ENCODE measurements around the gene GUCY2D.

GUCY2D gene

DNA sequence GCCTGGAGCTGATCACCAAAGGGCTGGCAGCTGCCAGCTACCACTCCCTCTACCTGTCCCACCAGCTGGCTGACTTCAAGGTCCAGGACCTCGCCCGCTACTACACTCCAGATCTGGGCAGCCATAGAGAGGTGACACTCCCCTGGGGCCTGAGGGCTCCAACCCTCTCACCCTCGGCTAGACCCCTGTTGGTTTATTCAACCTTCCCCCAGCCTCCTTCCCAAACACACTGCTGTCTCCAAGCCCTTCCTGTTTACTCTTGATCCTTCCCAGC lies 67.1 kb downstream of the GUCY2D start:
- TF ChIP-seq, protein P1, sequence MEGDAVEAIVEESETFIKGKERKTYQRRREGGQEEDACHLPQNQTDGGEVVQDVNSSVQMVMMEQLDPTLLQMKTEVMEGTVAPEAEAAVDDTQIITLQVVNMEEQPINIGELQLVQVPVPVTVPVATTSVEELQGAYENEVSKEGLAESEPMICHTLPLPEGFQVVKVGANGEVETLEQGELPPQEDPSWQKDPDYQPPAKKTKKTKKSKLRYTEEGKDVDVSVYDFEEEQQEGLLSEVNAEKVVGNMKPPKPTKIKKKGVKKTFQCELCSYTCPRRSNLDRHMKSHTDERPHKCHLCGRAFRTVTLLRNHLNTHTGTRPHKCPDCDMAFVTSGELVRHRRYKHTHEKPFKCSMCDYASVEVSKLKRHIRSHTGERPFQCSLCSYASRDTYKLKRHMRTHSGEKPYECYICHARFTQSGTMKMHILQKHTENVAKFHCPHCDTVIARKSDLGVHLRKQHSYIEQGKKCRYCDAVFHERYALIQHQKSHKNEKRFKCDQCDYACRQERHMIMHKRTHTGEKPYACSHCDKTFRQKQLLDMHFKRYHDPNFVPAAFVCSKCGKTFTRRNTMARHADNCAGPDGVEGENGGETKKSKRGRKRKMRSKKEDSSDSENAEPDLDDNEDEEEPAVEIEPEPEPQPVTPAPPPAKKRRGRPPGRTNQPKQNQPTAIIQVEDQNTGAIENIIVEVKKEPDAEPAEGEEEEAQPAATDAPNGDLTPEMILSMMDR (IDR thresholded peaks at IDR 0.05; ENCODE audit: insufficient read depth, low read length, poor library complexity, severe bottlenecking) = no peak
- TF ChIP-seq EZH2phosphoT487 (conservative IDR thresholded peaks at IDR 0.05; ENCODE audit: low read length) = no peak
- no peak overlapping the region for H2AFZ ChIP-seq (ENCODE audit: low read depth, low read length, severe bottlenecking)
- H3K4me2 ChIP-seq (ENCODE audit: low read depth, low read length, poor library complexity, severe bottlenecking) = no peak overlapping the region
- no peak overlapping the region for H3K4me3 ChIP-seq (ENCODE audit: insufficient read depth, low read length, poor library complexity, severe bottlenecking)
- H3K9ac ChIP-seq (ENCODE audit: low read length) = no peak overlapping the region
- H3K27ac ChIP-seq (ENCODE audit: low read depth, low read length) = no peak overlapping the region
- no peaks in the 10 kb centered on the region for H4K20me1 ChIP-seq (ENCODE audit: low read depth, low read length)
- no peaks in the 10 kb centered on the region for H3K36me3 ChIP-seq (ENCODE audit: low read length)
- no peaks in the 10 kb centered on the region for H3K9me2 ChIP-seq (replicated peaks; ENCODE audit: insufficient read depth, low read length)
- no peaks in the 10 kb centered on the region for H3K9me3 ChIP-seq (ENCODE audit: insufficient read depth, low read length)
- no peaks in the 10 kb centered on the region for H3K79me2 ChIP-seq (ENCODE audit: insufficient read depth, low read length)
- H3F3A ChIP-seq (ENCODE audit: insufficient read depth) = no peaks in the 10 kb centered on the region
- no peaks in the 10 kb centered on the region for H3K27me3 ChIP-seq (ENCODE audit: low read length)
